Esophagus squamous epithelium (tissue), 5 donors: ENCODE data around the gene MPG. TPM values are rescaled to one million over a fixed set of nuclear protein-coding genes. Genes with fewer than 3 reads are reported as not detected.

Experiments
- DNase-seq: peaks from one replicate; lab custom pipeline; 2025; lab: John Stamatoyannopoulos, UW
- H3K27ac ChIP-seq, 4 donors: fragments of 200-600 bp; sonication (generic); one replicate each; pipeline ENCODE4 v1.5.1; 2016 to 2019; ENCODE audit warnings: mild to moderate bottlenecking in 1 of 4
- H3K27me3 ChIP-seq, 4 donors: fragments of 200-600 bp; sonication (generic); 1 replicate in 3 of 4; 2 replicates in 1 of 4; pipeline versions ENCODE4 v1.5.1 to v1.6.0; 2017 to 2021; ENCODE audit warnings: antibody characterized with exemption in 1 of 4
- H3K36me3 ChIP-seq, 3 donors: fragments of 200-600 bp; sonication (generic); one replicate each; pipeline ENCODE4 v1.5.1; 2016 to 2019
- H3K4me1 ChIP-seq, 3 donors: fragments of 200-600 bp; sonication (generic); one replicate each; pipeline ENCODE4 v1.5.1; 2017 to 2019
- H3K4me3 ChIP-seq, 4 donors: fragments of 200-600 bp; sonication (generic); 1 replicate in 3 of 4; 2 replicates in 1 of 4; pipeline ENCODE4 v1.5.1; 2016 to 2019; ENCODE audit warnings: mild to moderate bottlenecking in 2 of 4, moderate library complexity in 1 of 4
- H3K9me3 ChIP-seq, 3 donors: fragments of 200-600 bp; sonication (generic); one replicate each; pipeline ENCODE4 v1.5.1; 2016 to 2019
- CTCF ChIP-seq, 6 experiments: fragments of 450-650 bp in 4 of 6; fragments of 200-600 bp in 2 of 6; sonication (generic) in 2 of 6; IDR thresholded peaks; one replicate each; pipeline ENCODE4 v1.5.1; 2016 to 2019; ENCODE audit warnings: antibody characterized with exemption in 6 of 6, mild to moderate bottlenecking in 4 of 6, moderate library complexity in 4 of 6
- POLR2A ChIP-seq, 4 donors: fragments of 450-650 bp; IDR thresholded peaks; one replicate each; pipeline ENCODE4 v1.6.1; 2017; ENCODE audit warnings: antibody characterized with exemption in 4 of 4, mild to moderate bottlenecking in 4 of 4, moderate library complexity in 3 of 4
- WGBS, 2 donors: methylation state at CpG; one replicate each; pipeline ENCODE4 v1.1.5; 2018; 5-methylcytosine and 5-hydroxymethylcytosine counted together
- intact Hi-C: fragments of 100-400 bp; cut with DNase I; formaldehyde crosslinking; loops from one replicate; pipeline ENCODE4 v1.15.0; 2022
- total RNA-seq, 4 donors: library from RNA; depleted of rRNA; stranded (reverse); fragments of >200 nt; gene quantifications; one replicate each; pipeline ENCODE4 v1.1.0, GENCODE V29; 2016
- donor health status: DM: yes; HTN: yes; CAD: no.

Gene MPG
- total RNA-seq, 4 donors from 2014 or later: 47.4 to 72.1 (median 68.3) TPM

- no peak for DNase-seq
- Histone ChIP-seq H3K4me3 (no peak overlapping the region), H3K4me1 (peaks cover 28 to 65% (median 44%) of the 10 kb centered on the region in 3 donors), H3K9me3 (no peaks in the 10 kb centered on the region), H3K27me3 (peaks cover 0 to 6% (median 0%) of the 10 kb centered on the region in 4 donors), H3K36me3 (peaks cover 23 to 36% (median 24%) of the 10 kb centered on the region in 3 donors), H3K27ac (peak overlapping the region in 1 of 4 donors; percentile 3)
- WGBS, 2 donors: 69 to 100% methylated on average over 1 to 3 of the region's 13 CpGs
- no peak for TF ChIP-seq POLR2A (IDR thresholded peaks at IDR 0.05)
- TF ChIP-seq CTCF (IDR thresholded peaks at IDR 0.05): no peak
- intact Hi-C loops: no loop called here
Measured at GRCh38 chr16:66309-67182, 11.5 kb upstream of the MPG start.

GRCh38 chr16:67183-67791 is 10.7 kb upstream of the MPG start:
- H3K36me3 ChIP-seq: peaks cover 17 to 29% (median 17%) of the 10 kb centered on the region in 3 donors
- H3K9me3 ChIP-seq: no peaks in the 10 kb centered on the region
- no peak overlapping the region for H3K4me3 ChIP-seq
- H3K4me1 ChIP-seq: peaks cover 28 to 67% (median 44%) of the 10 kb centered on the region in 3 donors
- TF ChIP-seq CTCF (IDR thresholded peaks at IDR 0.05): no peak
- no peak for TF ChIP-seq POLR2A (IDR thresholded peaks at IDR 0.05)
- peak overlapping the region in 1 of 4 donors; percentile 39 for H3K27ac ChIP-seq
- H3K27me3 ChIP-seq: peaks cover 0 to 9% (median 0%) of the 10 kb centered on the region in 4 donors
- 75 to 100% methylated on average over 2 to 5 of the region's 10 CpGs for WGBS, 2 donors
- intact Hi-C loops: no loop called here
- no peak for DNase-seq

GRCh38 chr16:67884-68789 is 9.9 kb upstream of the MPG start:
- intact Hi-C loops: no loop called here
- Histone ChIP-seq H3K4me1 (peaks cover 33 to 74% (median 50%) of the 10 kb centered on the region in 3 donors), H3K27ac (peak overlapping the region in 2 of 4 donors; percentile 39 to 47), H3K36me3 (peaks cover 8 to 20% (median 8%) of the 10 kb centered on the region in 3 donors), H3K9me3 (no peaks in the 10 kb centered on the region), H3K4me3 (no peak overlapping the region), H3K27me3 (peaks cover 0 to 11% (median 0%) of the 10 kb centered on the region in 4 donors)
- TF ChIP-seq CTCF (IDR thresholded peaks at IDR 0.05) (no peak), POLR2A (IDR thresholded peaks at IDR 0.05) (no peak)
- WGBS, 2 donors: 84 to 92% methylated on average over 7 to 12 of the region's 27 CpGs
- DNase-seq: no peak

- 60% methylated on average over 1 of the region's 8 CpGs; no CpG with 5 or more reads in 1 of the 2 donors for WGBS, 2 donors
- no peak for DNase-seq
- Histone ChIP-seq H3K36me3 (peaks cover 0 to 10% (median 4%) of the 10 kb centered on the region in 3 donors), H3K4me1 (peaks cover 35 to 84% (median 58%) of the 10 kb centered on the region in 3 donors), H3K9me3 (no peaks in the 10 kb centered on the region), H3K27me3 (peaks cover 0 to 15% (median 0%) of the 10 kb centered on the region in 4 donors), H3K27ac (peak overlapping the region in 2 of 4 donors; percentile 9 to 15), H3K4me3 (no peak overlapping the region)
- intact Hi-C loops: no loop called here
- TF ChIP-seq CTCF (IDR thresholded peaks at IDR 0.05) (no peak), POLR2A (IDR thresholded peaks at IDR 0.05) (no peak)
Measured at GRCh38 chr16:69181-69580, 8.8 kb upstream of the MPG start.
